Umbilical cord (tissue), 2 donors: ENCODE results near the gene FBXO31. TPM values are rescaled to one million over a fixed set of nuclear protein-coding genes. Genes with fewer than 3 reads are reported as not detected.
"Not testable (repeated sequence)": the region's sequence is repeated elsewhere in the genome, so short reads cannot be mapped to it uniquely, and the experiment has no call there.

Experiments used
- DNase-seq: peaks from one replicate; pipeline ENCODE4 v3.0.0-alpha.2; 2015; ENCODE audit warnings: low spot score
- total RNA-seq: library from RNA; depleted of rRNA; stranded (reverse); fragments of >200 nt; gene quantifications from one replicate; pipeline ENCODE4 v1.2.3, GENCODE V29; 2014; ENCODE audit warnings: low replicate concordance; ENCODE audit not compliant: insufficient read depth

FBXO31 gene
- total RNA-seq, 1 donor from 2014 or later: 33.0 TPM

DNA sequence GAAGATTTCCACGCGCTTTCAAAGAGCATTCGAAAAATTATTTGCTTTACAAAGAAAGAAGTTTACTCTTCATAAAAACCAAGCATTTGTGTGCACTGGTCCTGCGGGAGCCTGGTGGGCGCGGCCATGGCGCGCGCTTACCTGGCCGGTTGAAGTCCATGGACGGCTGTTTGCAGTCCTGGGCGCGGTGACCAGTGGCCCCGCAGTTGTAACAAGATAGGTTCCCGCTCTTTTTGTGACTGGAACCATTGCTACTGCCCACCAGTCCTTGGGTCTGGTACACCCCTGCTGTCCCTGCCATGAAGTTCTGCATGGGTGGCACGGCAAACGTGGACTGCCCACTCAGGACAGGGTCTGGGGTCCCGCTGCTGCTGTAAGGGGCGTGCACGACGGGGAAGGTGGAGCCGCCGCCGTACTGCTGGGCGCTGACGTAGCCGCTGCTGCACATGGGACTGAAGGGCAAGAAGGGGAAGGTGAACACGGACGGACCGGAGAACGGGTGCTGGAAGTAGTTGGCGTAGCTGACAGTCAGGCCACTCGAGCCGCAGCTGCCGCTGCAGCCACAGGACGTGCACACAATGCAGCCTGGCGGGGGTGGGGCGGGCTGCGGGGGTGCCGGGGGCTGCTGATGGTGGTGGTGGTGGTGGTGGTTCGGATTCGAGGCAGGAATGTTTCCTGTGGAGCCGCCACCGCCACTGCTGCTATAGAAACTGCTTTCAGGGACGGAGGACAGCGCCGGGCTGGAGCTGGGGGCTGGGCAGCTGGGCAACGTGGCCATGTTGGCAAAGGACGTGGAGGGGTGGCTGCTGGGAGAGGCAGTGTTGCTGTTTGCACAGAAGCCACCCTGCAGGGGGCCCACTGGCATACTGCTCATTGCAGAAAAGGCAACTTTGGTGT is 28.0 kb upstream of the FBXO31 start:
- no peak for DNase-seq

- DNase-seq: no peak
These were observed 27.4 kb upstream of the FBXO31 start for GRCh38 chr16:87410968-87411367.

GRCh38 chr16:87410530-87410929 is 27.0 kb upstream of the FBXO31 start:
- DNase-seq: no peak

DNA sequence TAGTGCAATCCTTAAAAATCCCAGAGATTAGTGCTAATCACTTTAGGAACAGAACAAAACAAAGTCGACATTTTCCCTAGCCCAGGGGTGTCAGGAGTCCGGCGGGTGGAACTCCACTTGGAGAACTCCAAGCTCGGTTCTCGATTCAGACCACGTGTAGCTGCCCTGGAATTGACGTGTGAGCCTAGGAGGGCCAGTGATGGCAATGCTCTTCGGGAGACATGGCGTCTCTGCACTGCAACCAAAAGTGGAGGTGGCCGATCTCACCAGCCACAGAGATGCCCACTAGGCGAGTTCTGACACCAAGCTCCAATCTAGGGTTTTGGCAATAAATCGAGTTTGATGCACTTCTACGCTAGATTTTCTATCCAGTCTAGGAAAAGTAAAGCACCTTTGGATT is 26.2 kb upstream of the FBXO31 start:
- no peak for DNase-seq

DNA sequence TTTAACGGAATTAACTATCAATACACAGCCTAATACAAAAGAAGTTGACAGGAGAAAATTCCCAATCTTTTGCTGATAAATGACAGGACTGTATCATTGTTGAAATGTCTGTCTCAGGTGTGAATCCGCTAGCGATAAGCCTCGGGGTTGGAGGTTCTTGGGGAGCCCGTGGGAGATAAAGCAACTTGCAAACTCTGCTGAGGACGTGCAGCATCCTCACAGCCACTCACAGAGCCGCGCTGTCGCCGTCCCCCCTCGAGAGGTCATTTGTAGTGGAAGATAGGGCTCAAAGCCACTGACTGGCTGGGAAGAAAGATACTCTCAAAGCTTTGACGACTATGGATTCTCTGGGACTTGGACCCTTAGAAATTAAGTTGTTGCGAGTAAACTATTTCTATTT is 25.6 kb upstream of the FBXO31 start:
- DNase-seq: no peak

DNA sequence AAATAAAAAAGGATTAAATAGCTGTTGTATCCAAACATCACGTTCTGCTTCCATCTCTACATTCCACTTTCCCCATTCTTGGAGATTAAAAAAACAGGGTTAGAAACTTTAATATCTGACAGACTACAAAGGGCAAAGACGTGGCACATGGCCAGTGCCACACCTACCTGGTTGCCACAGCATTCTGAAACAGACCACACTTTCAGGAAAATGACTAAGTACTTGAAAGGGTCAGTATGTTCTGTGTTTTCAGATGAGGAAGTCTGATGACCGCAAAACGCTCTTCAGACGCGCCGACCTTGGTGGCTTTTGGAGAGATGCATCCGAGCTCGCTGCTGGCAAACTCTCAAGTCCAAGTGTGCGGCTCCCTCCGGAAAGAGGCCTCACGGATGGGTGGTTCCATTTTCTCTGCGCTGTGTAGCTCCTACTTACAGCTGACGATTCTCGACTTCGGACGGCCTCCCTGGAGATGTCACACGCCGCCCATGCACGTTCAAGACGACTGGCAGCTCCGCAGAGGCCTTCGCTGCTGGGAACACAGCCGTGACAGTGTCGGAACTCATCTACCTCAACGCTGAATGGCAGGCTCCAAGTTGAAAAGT is 24.0 kb upstream of the FBXO31 start:
- DNase-seq: no peak

- DNase-seq: no peak
These were observed 23.0 kb upstream of the FBXO31 start for GRCh38 chr16:87406495-87407088.

GRCh38 chr16:87404764-87405625 is 21.4 kb upstream of the FBXO31 start:
- no peak for DNase-seq

DNA sequence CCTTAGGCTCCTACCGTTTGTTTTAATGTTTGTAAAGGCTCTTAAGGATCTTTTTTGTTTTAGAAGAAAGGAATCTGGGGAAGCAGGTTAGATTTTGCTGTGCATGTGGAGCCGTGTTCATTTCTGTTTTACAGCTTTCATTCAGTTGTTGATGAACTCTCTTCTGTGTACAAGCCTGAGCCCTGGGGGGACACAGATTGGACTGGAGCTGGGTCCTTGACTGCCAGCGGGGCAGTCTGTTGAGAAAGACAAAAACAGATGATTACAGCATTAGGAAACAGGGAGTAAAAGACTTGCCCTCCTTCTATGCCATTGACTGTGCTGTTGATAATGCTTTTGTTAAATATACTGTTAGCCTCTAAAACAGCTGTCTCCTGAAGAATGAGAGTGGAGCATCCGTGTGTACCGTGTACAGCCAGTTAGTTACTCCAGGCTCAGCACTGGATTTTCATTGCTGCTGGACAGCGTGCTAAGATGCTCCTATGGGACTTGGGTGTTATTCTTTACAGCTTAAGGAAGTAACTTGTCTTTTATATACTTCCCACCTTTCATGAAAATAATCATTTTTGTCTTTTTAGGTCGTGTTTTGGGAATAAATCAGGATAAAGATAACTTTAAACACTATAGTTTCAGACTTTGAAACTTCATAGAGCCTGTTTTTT is 11.7 kb upstream of the FBXO31 start:
- DNase-seq: no peak

DNA sequence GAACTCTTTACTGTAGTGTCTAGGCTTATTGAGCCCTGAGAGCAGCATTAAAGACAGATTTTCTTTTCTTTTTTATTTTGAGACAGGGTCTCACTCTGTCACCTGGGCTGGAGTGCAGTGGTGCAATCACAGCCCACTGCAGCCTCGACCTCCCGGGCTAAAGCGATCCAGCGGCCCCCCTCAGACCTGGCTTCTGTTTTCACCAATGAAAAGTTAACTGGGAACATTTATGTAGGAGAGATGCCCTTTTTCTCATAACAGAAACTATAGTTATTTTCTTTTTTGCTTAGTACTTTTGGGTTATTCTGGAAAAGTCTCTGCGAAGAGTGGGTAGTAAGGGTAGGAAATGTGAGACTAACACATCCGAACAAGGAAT is 10.1 kb upstream of the FBXO31 start:
- DNase-seq: no peak

- DNase-seq: peak; percentile 65
These were observed 9.5 kb upstream of the FBXO31 start for GRCh38 chr16:87392821-87393679.

DNA sequence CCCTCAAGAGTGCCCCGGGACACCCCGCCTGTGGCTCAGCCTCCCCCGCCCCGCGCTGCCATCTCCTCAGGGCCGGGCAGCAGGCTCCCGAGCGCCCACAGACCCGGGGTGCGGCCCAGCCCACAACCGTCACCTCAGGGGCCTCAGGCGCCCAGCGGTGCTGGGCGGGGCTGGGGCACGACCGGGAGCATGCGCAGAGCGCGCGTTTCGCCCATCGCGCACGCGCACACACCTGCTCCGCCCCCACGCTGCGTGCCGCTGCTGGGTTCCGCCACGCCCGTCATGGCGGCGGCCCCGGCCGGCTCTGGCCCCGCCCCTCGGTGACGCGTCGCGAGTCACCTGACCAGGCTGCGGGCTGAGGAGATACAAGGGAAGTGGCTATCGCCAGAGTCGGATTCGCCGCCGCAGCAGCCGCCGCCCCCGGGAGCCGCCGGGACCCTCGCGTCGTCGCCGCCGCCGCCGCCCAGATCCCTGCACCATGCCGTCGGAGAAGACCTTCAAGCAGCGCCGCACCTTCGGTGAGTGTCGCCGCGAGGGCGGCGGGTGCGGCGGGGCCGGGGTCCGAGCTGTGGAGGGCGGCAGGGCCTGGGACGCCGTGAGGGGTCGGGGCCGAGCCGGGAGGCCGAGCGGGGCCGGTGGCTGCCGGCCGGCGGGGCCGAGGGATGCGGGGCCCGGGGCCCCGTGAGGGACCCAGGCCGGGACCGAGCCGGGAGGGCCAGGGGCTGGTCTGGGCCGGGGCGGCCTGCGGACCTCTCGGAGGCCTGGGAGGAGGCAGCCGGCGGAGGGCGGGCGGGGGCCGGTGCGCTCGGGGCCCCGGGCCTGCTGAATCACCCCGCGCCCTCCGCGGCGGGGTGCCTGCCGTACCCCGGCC is 8.6 kb upstream of the FBXO31 start, which contains the start of gene MAP1LC3B:
Gene MAP1LC3B, plus strand, starts transcription at position 387 of the 871 bp plus-strand sequence. Its CDS starts 92 bp downstream, at position 479.
- peak; percentile 97 for DNase-seq

DNA sequence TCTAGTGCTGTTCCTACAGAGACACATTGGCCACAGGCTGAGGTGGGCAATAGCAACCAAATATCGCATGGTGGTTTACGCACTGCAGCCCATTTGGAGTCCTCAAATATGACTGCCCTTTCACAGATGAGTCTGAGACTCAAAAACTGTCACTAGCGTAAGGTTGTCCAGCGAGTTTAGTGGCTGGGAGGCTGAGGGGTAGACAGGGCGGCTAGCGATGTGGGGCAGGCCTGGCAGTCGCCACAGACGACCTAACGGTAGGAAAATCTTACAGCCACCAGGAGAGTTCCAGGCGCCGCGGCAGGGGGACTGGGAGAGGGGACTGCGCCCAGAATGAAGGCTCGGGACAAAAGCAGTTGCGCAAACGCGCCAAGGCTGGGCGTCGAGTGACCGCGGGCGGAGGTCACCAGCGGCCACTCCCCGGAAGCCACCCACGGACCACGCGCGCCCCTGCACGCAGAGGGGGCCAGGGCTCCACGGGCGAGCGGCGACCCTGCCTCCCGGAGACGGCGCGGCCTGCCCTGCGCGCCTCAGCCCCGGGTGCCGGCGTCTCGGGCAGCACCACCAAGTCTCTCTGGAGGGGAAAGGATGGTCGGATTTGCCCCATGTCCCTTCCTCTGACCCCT is 7.9 kb upstream of the FBXO31 start:
- peak; percentile 27 for DNase-seq

- DNase-seq: no peak
These were observed 7.2 kb upstream of the FBXO31 start for GRCh38 chr16:87390641-87391323.

GRCh38 chr16:87389914-87390313 is 6.3 kb upstream of the FBXO31 start:
- not testable (repeated sequence) for DNase-seq

DNA sequence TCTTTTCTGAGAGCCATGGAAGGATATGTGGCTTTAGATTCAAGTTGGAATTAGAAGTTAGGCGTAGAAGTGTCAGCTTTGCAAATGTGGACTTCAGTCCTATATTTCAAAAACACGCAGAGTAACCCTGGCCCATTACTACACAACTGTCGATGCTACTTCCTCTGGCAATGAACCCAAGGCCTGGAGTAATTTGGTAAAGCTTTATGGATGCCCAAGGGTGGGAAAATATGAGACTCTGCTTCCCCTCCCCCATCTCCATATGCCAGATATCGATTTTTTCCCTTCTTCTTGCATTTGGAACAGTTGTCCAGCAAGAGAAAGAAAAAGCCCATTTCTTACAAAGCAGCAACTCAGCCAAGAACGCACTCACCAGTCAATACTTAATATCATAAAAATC is 5.7 kb upstream of the FBXO31 start:
- no peak for DNase-seq

DNA sequence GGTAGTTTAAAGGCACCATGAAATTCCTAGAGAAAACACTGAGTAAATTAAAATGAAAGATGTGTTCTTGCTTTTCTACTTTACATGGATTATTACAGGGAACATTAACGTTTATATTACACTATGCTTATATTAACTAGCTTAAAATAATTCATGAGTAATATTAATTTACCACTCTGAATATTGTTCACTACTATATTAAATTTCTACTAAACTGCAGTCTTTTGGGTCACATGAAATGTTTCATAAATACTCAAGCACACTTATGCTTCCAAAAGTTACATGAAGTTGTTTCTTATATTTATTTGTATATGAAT is 5.2 kb upstream of the FBXO31 start:
- no peak for DNase-seq
